ENCODE data around the gene LTBP2. TPM values are rescaled to one million over a fixed set of nuclear protein-coding genes. Genes with fewer than 3 reads are reported as not detected.

The LTBP2 gene
- polyA plus RNA-seq, 1 donor from 2014 or later = 0.33 TPM

- Histone ChIP-seq H3K4me2 (ENCODE audit: low read length) (no peak overlapping the region), H3K9me3 (ENCODE audit: low read length) (no peaks in the 10 kb centered on the region), H3K9me2 (ENCODE audit: insufficient read depth, low read length) (no peaks in the 10 kb centered on the region), H3K79me2 (replicated peaks; ENCODE audit: insufficient read depth, low read length) (no peaks in the 10 kb centered on the region), H3K36me3 (ENCODE audit: insufficient read depth, low read length) (no peaks in the 10 kb centered on the region), H4K20me1 (ENCODE audit: insufficient read depth) (no peaks in the 10 kb centered on the region), H3F3A (ENCODE audit: insufficient read depth, low read length, poor library complexity, severe bottlenecking) (no peaks in the 10 kb centered on the region), H3K4me3 (ENCODE audit: low read length) (no peak overlapping the region), H2AFZ (ENCODE audit: low read depth, low read length) (no peak overlapping the region), H3K9ac (ENCODE audit: low read length) (no peak overlapping the region), H3K27ac (ENCODE audit: low read length) (no peak overlapping the region), H3K27me3 (ENCODE audit: insufficient read depth, low read depth, low read length) (peaks cover 5% of the 10 kb centered on the region)
- TF ChIP-seq TAF1 (IDR thresholded peaks at IDR 0.05; ENCODE audit: low read depth) (no peak), SMC3 (conservative IDR thresholded peaks at IDR 0.05; ENCODE audit: poor library complexity) (no peak), MXI1 (conservative IDR thresholded peaks at IDR 0.05; ENCODE audit: poor library complexity, severe bottlenecking) (no peak), POLR2AphosphoS5 (IDR thresholded peaks at IDR 0.05) (no peak), EZH2 (IDR thresholded peaks at IDR 0.05; ENCODE audit: borderline replicate concordance, insufficient read depth, low read length, poor library complexity, severe bottlenecking) (no peak), RAD21 (conservative IDR thresholded peaks at IDR 0.05) (no peak), EP300 (conservative IDR thresholded peaks at IDR 0.05; ENCODE audit: poor library complexity, severe bottlenecking) (no peak), CTCF (IDR thresholded peaks at IDR 0.05; ENCODE audit: poor library complexity, severe bottlenecking) (no peak), REST (IDR thresholded peaks at IDR 0.05; ENCODE audit: borderline replicate concordance) (no peak)
These were observed 6.3 kb upstream of the LTBP2 start for GRCh38 chr14:74618078-74618952.

- no peak overlapping the region for H3K27ac ChIP-seq (ENCODE audit: low read length)
- no peaks in the 10 kb centered on the region for H3K9me2 ChIP-seq (ENCODE audit: insufficient read depth, low read length)
- no peak overlapping the region for H3K4me2 ChIP-seq (ENCODE audit: low read length)
- no peak overlapping the region for H2AFZ ChIP-seq (ENCODE audit: low read depth, low read length)
- H3K27me3 ChIP-seq (ENCODE audit: insufficient read depth, low read depth, low read length) = peaks cover 15% of the 10 kb centered on the region
- no peaks in the 10 kb centered on the region for H3K36me3 ChIP-seq (ENCODE audit: insufficient read depth, low read length)
- no peak overlapping the region for H3K4me3 ChIP-seq (ENCODE audit: low read length)
- H3F3A ChIP-seq (ENCODE audit: insufficient read depth, low read length, poor library complexity, severe bottlenecking) = no peaks in the 10 kb centered on the region
- H3K9ac ChIP-seq (ENCODE audit: low read length) = no peak overlapping the region
- H3K9me3 ChIP-seq (ENCODE audit: low read length) = no peaks in the 10 kb centered on the region
- no peaks in the 10 kb centered on the region for H4K20me1 ChIP-seq (ENCODE audit: insufficient read depth)
- TF ChIP-seq CTCF (IDR thresholded peaks at IDR 0.05; ENCODE audit: poor library complexity, severe bottlenecking) (no peak), POLR2AphosphoS5 (IDR thresholded peaks at IDR 0.05) (no peak), MXI1 (conservative IDR thresholded peaks at IDR 0.05; ENCODE audit: poor library complexity, severe bottlenecking) (no peak), REST (IDR thresholded peaks at IDR 0.05; ENCODE audit: borderline replicate concordance) (no peak), TAF1 (IDR thresholded peaks at IDR 0.05; ENCODE audit: low read depth) (no peak), RAD21 (conservative IDR thresholded peaks at IDR 0.05) (no peak), SMC3 (conservative IDR thresholded peaks at IDR 0.05; ENCODE audit: poor library complexity) (no peak), EP300 (conservative IDR thresholded peaks at IDR 0.05; ENCODE audit: poor library complexity, severe bottlenecking) (no peak), EZH2 (IDR thresholded peaks at IDR 0.05; ENCODE audit: borderline replicate concordance, insufficient read depth, low read length, poor library complexity, severe bottlenecking) (no peak)
- H3K79me2 ChIP-seq (replicated peaks; ENCODE audit: insufficient read depth, low read length) = no peaks in the 10 kb centered on the region
These were observed 5.1 kb upstream of the LTBP2 start for GRCh38 chr14:74616996-74617700.

All from neural cell (in vitro differentiated cells).